Epidermal melanocyte (primary cell): ENCODE results near the gene KCNH1.
"Not testable (repeated sequence)": the region's sequence is repeated elsewhere in the genome, so short reads cannot be mapped to it uniquely, and the experiment has no call there.

Experiments
- DNase-seq: peaks from one replicate; pipeline ENCODE4 v3.0.0; 2011; ENCODE audit warnings: low spot score; ENCODE audit not compliant: insufficient read length

Gene KCNH1

DNA sequence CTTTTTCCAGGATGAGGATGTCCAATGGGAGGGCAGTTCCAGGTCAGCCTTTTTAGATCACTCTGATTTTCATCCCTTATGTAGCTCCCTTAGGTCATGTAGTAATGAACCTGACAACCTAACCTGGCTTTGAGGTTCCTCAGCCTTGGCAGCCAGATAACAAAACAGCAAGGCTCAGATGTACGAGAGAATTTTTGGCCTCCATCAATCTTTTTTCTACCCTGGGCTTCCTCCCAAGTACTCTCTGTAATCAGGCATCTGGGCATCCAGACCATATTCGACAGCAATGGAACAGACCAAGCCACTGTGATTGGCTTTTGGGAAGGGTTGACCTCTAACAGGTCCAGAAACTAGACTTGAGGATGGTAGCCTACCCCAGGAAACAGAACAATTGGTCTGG, 38.6 kb downstream of the KCNH1 start:
- no peak for DNase-seq

DNA sequence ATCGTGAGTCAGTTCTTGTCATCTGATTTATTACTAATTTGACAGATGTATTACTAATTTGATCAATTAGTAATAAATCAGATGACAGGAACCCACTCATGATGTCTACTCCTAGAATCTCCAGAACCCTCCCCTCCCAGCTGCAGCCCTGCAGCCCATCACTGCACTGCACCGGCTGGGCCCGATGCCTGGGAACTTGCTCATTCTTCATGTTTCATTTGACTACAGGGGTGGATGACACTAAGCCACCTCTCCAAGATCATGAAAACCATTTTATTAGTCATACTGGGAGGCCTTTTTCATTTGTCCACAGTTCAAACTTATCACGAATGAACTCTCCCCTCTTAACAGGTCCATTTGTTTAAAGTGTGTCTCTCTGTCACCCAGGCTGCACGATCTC, 41.0 kb downstream of the KCNH1 start:
- no peak for DNase-seq

GRCh38 chr1:211091867-211092266, 42.1 kb downstream of the KCNH1 start:
- DNase-seq: no peak

- no peak for DNase-seq
Measured at GRCh38 chr1:211089536-211089935, 44.4 kb downstream of the KCNH1 start.

DNA sequence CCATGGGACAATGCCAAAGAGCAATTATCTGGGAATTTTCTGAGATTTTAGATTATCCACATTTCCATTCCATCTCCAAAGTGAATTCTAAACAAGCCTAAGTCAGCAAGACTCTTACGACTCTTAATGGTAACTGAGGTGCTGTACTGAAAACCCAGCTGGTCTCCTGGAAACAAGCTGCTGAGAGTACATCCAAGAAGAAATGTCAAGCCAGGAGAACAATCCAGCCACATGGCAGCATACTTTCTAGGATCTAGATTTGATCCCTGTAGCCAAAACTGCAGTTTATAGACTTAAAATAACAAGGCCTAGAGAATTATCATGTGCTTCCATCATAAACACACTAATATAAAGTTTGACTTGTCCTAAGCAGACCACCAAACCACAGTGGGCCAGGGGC, 45.8 kb downstream of the KCNH1 start:
- no peak for DNase-seq

DNA sequence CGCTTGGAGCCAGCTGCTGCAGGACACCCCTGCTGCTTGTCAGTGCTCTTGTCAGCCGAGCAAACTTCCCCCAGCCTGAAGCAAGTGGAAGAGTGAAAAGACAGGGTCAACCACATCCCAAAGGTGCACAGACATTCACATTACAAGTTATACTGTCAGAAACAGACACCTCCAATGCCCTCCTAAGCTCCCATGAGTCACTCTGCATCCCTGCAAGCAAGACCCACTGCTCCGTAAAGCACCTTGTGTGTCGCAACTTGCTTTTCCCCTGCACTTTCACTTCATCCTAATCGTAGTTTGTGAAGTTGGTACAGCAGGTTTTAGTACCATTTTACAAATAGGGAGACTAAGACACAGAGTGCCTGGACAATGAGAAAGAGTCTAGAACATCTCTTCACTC, 51.1 kb downstream of the KCNH1 start:
- no peak for DNase-seq

DNA sequence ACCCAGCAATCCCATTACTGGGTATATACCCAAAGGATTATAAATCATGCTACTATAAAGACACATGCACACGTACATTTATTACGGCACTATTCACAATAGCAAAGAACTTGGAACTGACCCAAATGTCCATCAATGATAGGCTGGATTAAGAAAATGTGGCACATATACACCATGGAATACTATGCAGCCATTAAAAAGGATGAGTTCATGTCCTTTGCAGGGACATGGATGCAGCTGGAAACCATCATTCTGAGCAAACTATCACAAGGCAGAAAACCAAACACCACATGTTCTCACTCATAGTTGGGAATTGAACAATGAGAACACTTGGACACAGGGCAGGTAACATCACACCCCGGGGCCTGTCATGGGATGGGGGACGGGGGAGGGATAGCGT, 52.5 kb downstream of the KCNH1 start:
- not testable (repeated sequence) for DNase-seq

DNA sequence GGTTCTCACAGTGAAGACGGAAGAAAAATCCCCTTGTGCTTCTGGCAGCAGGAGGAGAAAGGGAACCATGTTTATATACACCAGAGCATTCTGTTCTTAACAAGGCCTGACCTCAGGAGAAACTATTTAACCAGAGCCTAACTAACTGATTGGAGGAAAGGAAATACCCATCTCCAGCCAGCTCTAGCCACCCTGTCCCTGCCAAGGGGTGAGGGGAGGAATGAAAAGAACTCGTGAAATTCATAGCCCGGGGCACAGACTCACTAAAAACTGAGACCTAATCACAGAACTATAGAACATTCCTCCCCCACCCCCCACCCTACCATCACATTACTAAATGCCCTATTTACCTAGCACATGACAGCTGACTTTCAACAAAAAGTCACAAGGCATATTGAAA, 65.0 kb downstream of the KCNH1 start:
- no peak for DNase-seq

GRCh38 chr1:211066781-211067384, 67.1 kb downstream of the KCNH1 start:
- no peak for DNase-seq

- not testable (repeated sequence) for DNase-seq
Measured at GRCh38 chr1:211041838-211042237, 92.1 kb downstream of the KCNH1 start.

- peak; percentile 31 for DNase-seq
Measured at GRCh38 chr1:211037095-211037494, 96.9 kb downstream of the KCNH1 start.

DNA sequence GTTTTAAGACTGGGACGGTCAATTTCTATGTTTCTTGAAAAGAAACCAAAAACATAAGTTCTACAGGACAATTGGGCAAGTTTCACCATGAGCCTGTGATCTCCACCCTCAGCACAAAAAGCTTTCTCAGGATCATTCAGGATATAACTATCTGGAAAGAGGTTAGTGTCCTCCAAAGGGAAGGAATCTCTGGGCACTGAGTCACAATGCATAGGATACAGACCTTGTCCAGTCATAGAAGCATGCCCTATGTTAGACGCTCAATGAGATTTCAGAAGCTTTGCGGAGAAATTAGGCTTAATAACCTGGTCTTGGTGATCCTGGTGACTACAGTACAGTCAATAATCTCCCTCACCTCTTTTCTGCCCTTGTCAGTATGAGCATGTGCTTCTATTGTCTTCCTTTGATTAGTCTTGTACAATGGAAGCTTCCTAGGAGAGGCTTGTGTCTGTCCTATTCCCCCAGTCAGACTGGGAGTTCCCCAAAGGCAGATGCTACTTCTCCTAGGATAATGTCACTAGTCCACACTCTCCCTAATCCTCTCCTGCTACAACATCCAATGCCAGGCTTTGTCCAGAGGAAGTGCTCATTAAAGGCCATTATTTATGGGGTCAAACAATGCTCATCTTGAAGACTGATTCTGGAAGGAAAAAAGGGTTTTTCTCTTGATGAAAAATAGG, 97.4 kb downstream of the KCNH1 start:
- DNase-seq: no peak

DNA sequence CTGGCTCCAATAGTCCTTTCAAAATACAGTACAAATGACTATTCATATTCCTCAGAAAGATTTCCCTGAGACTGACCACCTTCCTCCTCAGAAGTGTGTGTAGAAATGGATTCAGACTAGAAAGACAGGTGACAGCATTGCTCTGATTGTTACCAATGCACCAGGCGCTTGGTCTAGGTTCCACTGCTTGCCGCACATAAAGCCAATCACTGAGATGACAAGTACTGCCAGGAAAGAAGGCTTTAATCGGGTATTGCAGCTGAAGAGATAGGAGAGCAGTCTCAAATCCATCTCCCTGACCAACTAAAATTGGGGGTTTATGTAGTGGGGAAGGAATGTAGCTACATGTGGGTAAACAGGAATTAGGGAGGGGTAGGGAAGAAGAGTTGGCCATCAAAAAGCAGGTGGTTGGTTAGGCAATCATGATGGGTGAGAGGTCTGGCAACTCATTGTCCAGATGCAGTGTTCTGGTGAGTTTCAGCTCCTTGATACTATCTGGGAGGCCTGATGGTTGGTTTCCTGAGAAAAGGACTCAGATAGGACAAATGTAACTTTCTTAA, 98.0 kb downstream of the KCNH1 start:
- no peak for DNase-seq

- DNase-seq: no peak
Measured at GRCh38 chr1:211033921-211034525, 99.9 kb downstream of the KCNH1 start.

- no peak for DNase-seq
Measured at GRCh38 chr1:211024901-211025300, 109.0 kb downstream of the KCNH1 start.

GRCh38 chr1:211019266-211019665, 114.7 kb downstream of the KCNH1 start:
- no peak for DNase-seq

DNA sequence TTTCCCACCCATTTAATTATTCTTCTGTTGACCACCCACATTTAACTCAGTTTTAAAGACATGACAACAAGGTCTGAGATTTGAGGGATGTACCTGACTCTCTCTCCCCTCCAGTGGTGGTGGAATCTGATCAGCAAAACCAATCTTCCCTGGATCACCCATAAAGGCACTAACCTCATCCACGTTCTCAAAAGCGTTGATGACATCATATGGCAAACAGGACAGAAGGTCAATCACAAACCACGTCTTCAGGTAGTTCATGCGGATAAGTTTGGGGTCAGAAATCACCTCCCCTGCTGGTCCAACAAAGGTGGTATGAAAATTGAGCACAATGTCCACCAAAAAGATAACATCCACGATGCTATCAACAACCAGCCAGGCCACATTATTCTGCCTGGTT, 115.3 kb downstream of the KCNH1 start:
- no peak for DNase-seq

- DNase-seq: no peak
Measured at GRCh38 chr1:211017075-211017718, 116.8 kb downstream of the KCNH1 start.

DNA sequence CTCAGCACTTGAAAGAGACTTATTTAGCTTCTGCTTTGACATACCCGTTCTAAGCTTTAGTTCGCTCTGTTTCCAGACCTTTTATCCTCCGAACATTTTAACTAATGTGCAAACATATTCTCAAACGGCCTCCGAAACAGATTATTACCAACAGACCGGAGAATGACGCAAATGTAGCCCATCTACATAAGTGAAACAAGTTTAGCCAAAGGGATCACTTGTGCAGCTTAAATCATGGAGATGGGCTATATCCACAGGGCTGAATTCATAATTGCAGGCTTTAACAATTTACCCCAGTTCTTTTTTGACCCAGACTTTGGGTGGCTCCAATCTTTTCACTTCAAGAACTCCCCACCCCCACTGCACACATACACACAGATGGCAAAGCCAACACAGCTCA, 119.7 kb downstream of the KCNH1 start:
- DNase-seq: no peak

- DNase-seq: no peak
Measured at GRCh38 chr1:211013346-211014240, 120.4 kb downstream of the KCNH1 start.

DNA sequence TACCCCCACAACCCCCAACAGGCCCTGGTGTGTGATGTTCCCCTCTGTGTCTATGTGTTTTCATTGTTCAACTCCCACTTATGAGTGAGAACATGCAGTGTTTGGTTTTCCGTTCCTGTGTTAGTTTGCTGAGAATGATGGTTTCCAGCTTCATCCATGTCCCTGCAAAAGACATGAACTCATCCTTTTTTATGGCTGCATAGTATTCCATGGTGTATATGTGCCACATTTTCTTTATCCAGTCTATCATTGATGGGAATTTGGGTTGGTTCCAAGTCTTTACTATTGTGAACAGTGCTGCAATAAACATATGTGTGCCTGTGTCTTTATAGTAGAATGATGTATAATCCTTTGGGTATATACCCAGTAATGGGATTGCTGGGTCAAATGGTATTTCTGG, 122.8 kb downstream of the KCNH1 start:
- not testable (repeated sequence) for DNase-seq
